ENCODE data around the gene SUSD6.

GRCh38 chr14:69636718-69637480 lies 25.5 kb downstream of the SUSD6 start:
- no peak for TF ChIP-seq CTCF (IDR thresholded peaks at IDR 0.05; ENCODE audit: insufficient read depth, low read length)
- no peak for TF ChIP-seq REST (IDR thresholded peaks at IDR 0.05; ENCODE audit: insufficient replicate concordance, low read depth)
- TF ChIP-seq POLR2AphosphoS5 (IDR thresholded peaks at IDR 0.05; ENCODE audit: low read depth), result no peak
- TF ChIP-seq GABPA (IDR thresholded peaks at IDR 0.05; ENCODE audit: low read depth), result no peak
- no peak for TF ChIP-seq SPI1 (IDR thresholded peaks at IDR 0.05; ENCODE audit: borderline replicate concordance, low read depth)
